Adrenal gland (tissue), 5 donors: ENCODE results near the gene SYDE1.

Experiments used
- CTCF ChIP-seq, 6 experiments: fragments of 450-650 bp in 4 of 6; fragments of 200-600 bp in 2 of 6; sonication (generic) in 1 of 6; IDR thresholded peaks; 1 replicate in 5 of 6; 2 replicates in 1 of 6; pipeline versions ENCODE4 v1.5.1 to v1.8.0; 2016 to 2021; ENCODE audit warnings: antibody characterized with exemption in 6 of 6, mild to moderate bottlenecking in 2 of 6, moderate library complexity in 1 of 6
- POLR2A ChIP-seq, 2 donors: fragments of 450-650 bp; IDR thresholded peaks; one replicate each; pipeline ENCODE4 v1.6.1; 2017; ENCODE audit warnings: antibody characterized with exemption in 2 of 2, mild to moderate bottlenecking in 2 of 2, moderate library complexity in 1 of 2
- donor health status: DM: no; HTN: no; CAD: no.

DNA sequence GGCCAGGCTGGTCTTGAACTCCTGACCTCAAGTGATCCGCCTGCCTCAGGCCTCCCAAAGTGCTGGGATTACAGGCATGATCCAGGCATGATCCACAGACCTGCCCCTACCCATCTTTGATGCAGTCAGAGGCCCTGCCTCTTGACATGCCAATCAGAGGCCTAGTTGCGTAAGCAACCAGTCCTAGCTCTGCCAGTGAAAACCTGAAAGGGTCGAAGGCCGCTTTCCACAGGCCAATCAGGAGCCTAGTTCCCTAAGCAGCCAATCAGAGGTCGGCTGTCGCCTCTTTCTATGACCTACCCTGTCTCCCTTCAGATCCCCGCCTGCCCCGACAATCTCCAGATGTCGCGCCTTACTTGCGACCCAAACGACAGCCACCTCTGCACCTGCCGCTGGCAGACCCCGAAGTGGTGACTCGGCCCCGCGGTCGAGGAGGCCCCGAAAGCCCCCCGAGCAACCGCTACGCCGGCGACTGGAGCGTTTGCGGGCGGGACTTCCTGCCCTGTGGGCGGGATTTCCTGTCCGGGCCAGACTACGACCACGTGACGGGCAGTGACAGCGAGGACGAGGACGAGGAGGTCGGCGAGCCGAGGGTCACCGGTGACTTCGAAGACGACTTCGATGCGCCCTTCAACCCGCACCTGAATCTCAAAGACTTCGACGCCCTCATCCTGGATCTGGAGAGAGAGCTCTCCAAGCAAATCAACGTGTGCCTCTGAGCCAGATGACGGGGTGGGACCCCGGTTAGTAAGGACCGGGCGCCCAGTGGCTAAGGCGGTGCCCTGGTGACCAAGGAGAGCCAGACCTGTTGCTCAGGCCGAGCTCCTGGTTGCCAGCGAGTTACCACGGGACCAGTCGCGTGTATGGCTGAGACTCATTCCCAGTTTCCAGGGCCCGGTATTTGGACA, 6.3 kb downstream of the SYDE1 start:
- TF ChIP-seq CTCF (IDR thresholded peaks at IDR 0.05) (no peak), POLR2A (IDR thresholded peaks at IDR 0.05) (no peak)
